GM12865 (cell line): ENCODE measurements around the gene YAF2.
"Not testable (repeated sequence)": the region's sequence is repeated elsewhere in the genome, so short reads cannot be mapped to it uniquely, and the experiment has no call there.

Experiments used
- DNase-seq: peaks from one replicate; pipeline ENCODE4 v3.0.0; 2010; ENCODE audit warnings: low read depth
- H3K4me3 ChIP-seq: 2 replicates; pipeline ENCODE4 v1.5.1; 2011; ENCODE audit warnings: mild to moderate bottlenecking, low read depth, low read length, control low read depth
- CTCF ChIP-seq: IDR thresholded peaks from 2 replicates; pipeline ENCODE4 v1.5.1; 2011; ENCODE audit warnings: low read length, control low read depth, low read depth, inconsistent platforms; ENCODE audit not compliant: insufficient read depth; ENCODE audit errors: missing control alignments

The YAF2 gene

GRCh38 chr12:42255866-42256261, 17.8 kb upstream of the YAF2 start:
- no peak overlapping the region for H3K4me3 ChIP-seq
- TF ChIP-seq CTCF = no peak
- DNase-seq = no peak

GRCh38 chr12:42255221-42255865, 17.3 kb upstream of the YAF2 start:
- no peak for TF ChIP-seq CTCF
- no peak for DNase-seq
- H3K4me3 ChIP-seq = no peak overlapping the region

- DNase-seq, H3K4me3 ChIP-seq: not testable (repeated sequence)
Observed at GRCh38 chr12:42252645-42253044, 14.6 kb upstream of the YAF2 start.

- H3K4me3 ChIP-seq, DNase-seq: not testable (repeated sequence)
Observed at GRCh38 chr12:42249033-42249432, 11.0 kb upstream of the YAF2 start.

GRCh38 chr12:42240131-42240750, 2.2 kb upstream of the YAF2 start:
- no peak overlapping the region for H3K4me3 ChIP-seq
- no peak for DNase-seq
- TF ChIP-seq CTCF = no peak

- TF ChIP-seq CTCF = no peak
- DNase-seq = no peak
- peak overlapping the region; percentile 64 for H3K4me3 ChIP-seq
Observed at GRCh38 chr12:42237853-42238239, 202 bp downstream of the YAF2 start.

- TF ChIP-seq CTCF = peak; percentile 53
- peak overlapping the region; percentile 91 for H3K4me3 ChIP-seq
- DNase-seq = peak; percentile 94
Observed at GRCh38 chr12:42237052-42237852, 796 bp downstream of the YAF2 start.
